Peyer's patch (tissue), 4 donors: ENCODE data around the gene UVRAG.

Experiments used
- CTCF ChIP-seq, 6 experiments: fragments of 450-650 bp in 4 of 6; fragments of 200-600 bp in 2 of 6; sonication (generic) in 1 of 6; IDR thresholded peaks; one replicate each; pipeline ENCODE4 v1.5.1; 2017 to 2019; ENCODE audit warnings: antibody characterized with exemption in 6 of 6, mild to moderate bottlenecking in 3 of 6, moderate library complexity in 1 of 6
- POLR2A ChIP-seq, 2 donors: fragments of 450-650 bp; IDR thresholded peaks; one replicate each; pipeline ENCODE4 v1.5.1; 2017; ENCODE audit warnings: antibody characterized with exemption in 2 of 2, mild to moderate bottlenecking in 2 of 2, moderate library complexity in 2 of 2

GRCh38 chr11:75826461-75827230 is 11.6 kb downstream of the UVRAG start:
- TF ChIP-seq CTCF (IDR thresholded peaks at IDR 0.05) (no peak), POLR2A (IDR thresholded peaks at IDR 0.05) (no peak)
